DMS53 treated with DMSO at 0.1 percent for 48 hours (cell line): ENCODE data around the gene LAMB3.
"Not testable (repeated sequence)": the region's sequence is repeated elsewhere in the genome, so short reads cannot be mapped to it uniquely, and the experiment has no call there.

Experiments used
- DNase-seq: peaks from one replicate; lab custom pipeline; 2025; ENCODE audit not compliant: unreplicated experiment; lab: John Stamatoyannopoulos, UW

LAMB3 gene

GRCh38 chr1:209652121-209652735, at the start of gene LAMB3:
Gene LAMB3 (minus strand): TSS chr1:209652425. CDS start chr1:209650944, 1,481 bp downstream.
- peak; percentile 43 for DNase-seq

- not testable (repeated sequence) for DNase-seq
Measured at GRCh38 chr1:209700686-209701085, 48.5 kb upstream of the LAMB3 start.

- DNase-seq, result no peak
Measured at GRCh38 chr1:209697126-209697525, 44.9 kb upstream of the LAMB3 start.

GRCh38 chr1:209696673-209697072, 44.4 kb upstream of the LAMB3 start:
- DNase-seq, result no peak

- peak; percentile 80 for DNase-seq
Measured at GRCh38 chr1:209692745-209693504, 40.7 kb upstream of the LAMB3 start.

GRCh38 chr1:209692296-209692695, 40.1 kb upstream of the LAMB3 start:
- DNase-seq, result peak; percentile 6

- DNase-seq, result no peak
Measured at GRCh38 chr1:209691237-209691636, 39.0 kb upstream of the LAMB3 start.

GRCh38 chr1:209689477-209689876, 37.3 kb upstream of the LAMB3 start:
- peak; percentile 39 for DNase-seq

- no peak for DNase-seq
Measured at GRCh38 chr1:209688746-209689234, 36.6 kb upstream of the LAMB3 start.

GRCh38 chr1:209686322-209686721, 34.1 kb upstream of the LAMB3 start:
- DNase-seq, result no peak

GRCh38 chr1:209685821-209686220, 33.6 kb upstream of the LAMB3 start:
- no peak for DNase-seq

GRCh38 chr1:209678981-209679539, 26.8 kb upstream of the LAMB3 start:
- DNase-seq, result no peak

- DNase-seq, result peak; percentile 45
Measured at GRCh38 chr1:209675565-209676154, 23.4 kb upstream of the LAMB3 start.

GRCh38 chr1:209674957-209675564, 22.8 kb upstream of the LAMB3 start, which contains the start of gene G0S2:
Gene G0S2 (plus strand): TSS chr1:209675412. CDS start chr1:209675685, 273 bp downstream.
- peak; percentile 90 for DNase-seq

GRCh38 chr1:209673631-209674417, 21.6 kb upstream of the LAMB3 start:
- no peak for DNase-seq

GRCh38 chr1:209672705-209673630, 20.7 kb upstream of the LAMB3 start:
- no peak for DNase-seq

- DNase-seq, result no peak
Measured at GRCh38 chr1:209670441-209671082, 18.3 kb upstream of the LAMB3 start.

GRCh38 chr1:209667708-209668107, 15.5 kb upstream of the LAMB3 start:
- no peak for DNase-seq

- no peak for DNase-seq
Measured at GRCh38 chr1:209667103-209667502, 14.9 kb upstream of the LAMB3 start.
